SH-SY5Y (cell line): ENCODE measurements around the gene MCM8.

Experiments used
- GATA2 ChIP-seq: IDR thresholded peaks from 2 replicates; pipeline ENCODE4 v1.6.1; 2011; ENCODE audit warnings: mild to moderate bottlenecking, low read depth, low read length
- GATA3 ChIP-seq: IDR thresholded peaks from 2 replicates; pipeline ENCODE4 v1.6.1; 2011; ENCODE audit warnings: low read depth, mild to moderate bottlenecking, low read length, moderate library complexity

Gene MCM8

GRCh38 chr20:5970381-5970780 lies 19.9 kb downstream of the MCM8 start:
- no peak for TF ChIP-seq GATA2
- TF ChIP-seq GATA3 = no peak

DNA sequence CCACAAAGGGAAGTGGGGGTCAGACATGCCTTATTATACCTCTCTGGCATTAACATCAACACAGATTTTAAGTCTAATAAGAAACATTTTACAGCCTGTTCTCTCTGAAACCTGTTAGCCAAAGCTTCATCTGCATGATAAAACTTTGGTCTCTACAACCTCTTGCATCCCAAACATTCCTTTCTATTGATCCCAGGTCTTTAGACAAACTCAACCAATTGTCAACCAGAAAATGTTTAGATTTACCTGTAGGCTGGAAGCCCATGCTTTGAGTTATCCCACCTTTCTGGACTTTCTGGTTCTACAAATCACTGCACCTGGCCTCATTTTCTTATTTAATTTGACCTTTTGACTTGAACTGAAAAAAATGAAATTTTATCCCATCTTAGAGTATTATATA lies 20.8 kb downstream of the MCM8 start:
- TF ChIP-seq GATA2 = no peak

DNA sequence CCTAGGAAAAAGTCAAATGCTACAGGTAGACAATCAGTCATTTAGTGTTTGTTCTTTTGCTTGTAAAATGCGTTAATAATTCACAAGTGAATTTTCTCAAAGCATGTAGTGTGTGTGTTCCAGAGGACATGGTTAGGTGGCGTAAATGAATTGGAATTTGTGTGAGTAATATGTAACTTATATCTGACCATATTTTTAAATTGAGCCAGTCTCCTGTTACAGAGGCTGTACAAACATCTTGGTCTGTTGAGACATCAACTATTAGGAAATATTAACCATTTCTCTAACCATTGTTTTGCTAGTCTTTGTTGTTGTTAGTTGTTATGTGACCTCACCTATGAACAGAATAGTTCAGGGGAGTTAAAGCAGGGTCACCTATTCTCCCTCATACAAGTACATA lies 22.7 kb downstream of the MCM8 start:
- TF ChIP-seq GATA3 (no peak), GATA2 (no peak)

GRCh38 chr20:5973971-5974370 lies 23.5 kb downstream of the MCM8 start:
- no peak for TF ChIP-seq GATA3
- no peak for TF ChIP-seq GATA2

- TF ChIP-seq GATA3 (no peak), GATA2 (no peak)
Observed at GRCh38 chr20:5974531-5974930, 24.1 kb downstream of the MCM8 start.

DNA sequence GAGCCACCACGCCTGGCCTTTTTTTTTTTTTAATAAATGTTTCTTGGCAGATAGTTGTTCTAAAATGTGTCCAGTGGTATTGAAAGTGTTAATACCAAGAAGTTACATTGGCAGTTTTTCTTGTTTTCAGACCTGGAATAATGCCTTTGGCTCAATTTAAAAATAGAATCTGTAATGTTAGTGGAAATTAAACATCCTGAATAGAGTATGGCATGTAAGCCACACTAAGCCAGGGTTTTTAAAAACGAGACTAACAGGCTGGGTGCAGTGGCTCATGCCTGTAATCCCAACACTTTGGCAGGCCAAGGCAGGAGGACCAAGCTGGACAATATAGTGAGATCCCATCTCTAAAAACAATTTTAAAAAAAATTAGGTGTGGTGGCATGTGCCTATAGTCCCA lies 25.3 kb downstream of the MCM8 start:
- TF ChIP-seq GATA2 = no peak
- TF ChIP-seq GATA3 = no peak

- no peak for TF ChIP-seq GATA3
- TF ChIP-seq GATA2 = no peak
Observed at GRCh38 chr20:5977223-5977622, 26.8 kb downstream of the MCM8 start.

- no peak for TF ChIP-seq GATA3
- no peak for TF ChIP-seq GATA2
Observed at GRCh38 chr20:5977975-5978374, 27.5 kb downstream of the MCM8 start.

- TF ChIP-seq GATA3 (no peak), GATA2 (no peak)
Observed at GRCh38 chr20:5979801-5980200, 29.3 kb downstream of the MCM8 start.

- TF ChIP-seq GATA2 (no peak), GATA3 (no peak)
Observed at GRCh38 chr20:5980720-5981538, 30.5 kb downstream of the MCM8 start.

DNA sequence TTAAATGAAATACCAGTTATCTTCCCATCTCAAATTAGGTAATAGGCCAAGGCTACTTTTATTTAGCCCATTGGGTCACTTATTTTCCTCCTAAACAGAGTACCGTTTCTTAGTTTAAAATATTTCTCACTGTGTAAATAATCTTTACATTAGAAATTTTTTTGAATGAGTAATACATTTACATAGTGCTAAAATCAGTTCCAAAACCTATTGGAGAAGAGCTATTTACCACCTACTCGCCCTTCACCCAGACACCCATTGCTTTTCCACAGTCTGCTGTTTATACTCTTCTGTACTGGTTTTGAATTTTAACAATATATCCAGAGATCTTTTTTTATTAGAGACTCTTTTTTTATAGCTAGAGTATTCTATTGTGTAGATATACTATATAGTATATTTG lies 36.9 kb downstream of the MCM8 start:
- TF ChIP-seq GATA2 = no peak
- TF ChIP-seq GATA3 = no peak

DNA sequence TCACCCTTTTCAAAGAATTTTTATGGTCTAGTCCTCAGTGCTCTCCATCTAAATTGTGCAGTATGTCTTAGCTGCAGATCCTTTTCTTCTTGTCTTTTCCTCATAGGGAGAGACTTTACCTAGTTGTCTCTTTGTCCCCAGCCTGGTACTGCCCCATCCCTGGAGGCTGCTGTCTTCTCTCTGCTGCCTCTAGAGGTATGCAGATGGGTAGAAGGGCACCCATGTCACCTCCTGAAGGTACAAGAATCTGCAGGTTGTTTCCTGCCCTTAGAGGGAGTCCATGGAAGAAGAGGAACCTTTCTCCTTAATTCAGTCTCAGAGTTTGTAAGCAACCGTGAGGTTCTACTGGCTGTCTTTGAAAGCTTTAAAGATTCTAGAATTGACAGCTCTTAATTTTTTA lies 39.1 kb downstream of the MCM8 start:
- TF ChIP-seq GATA2 = no peak
- no peak for TF ChIP-seq GATA3

- TF ChIP-seq GATA2 (no peak), GATA3 (no peak)
Observed at GRCh38 chr20:5990946-5991345, 40.5 kb downstream of the MCM8 start.

GRCh38 chr20:5991623-5992441 lies 41.4 kb downstream of the MCM8 start:
- TF ChIP-seq GATA2 = no peak
- TF ChIP-seq GATA3 = no peak

GRCh38 chr20:5996765-5997164 lies 46.3 kb downstream of the MCM8 start:
- TF ChIP-seq GATA3 (no peak), GATA2 (no peak)
